Fibroblast of mammary gland (primary cell): ENCODE measurements around the gene PCNT.
"Not testable (repeated sequence)": the region's sequence is repeated elsewhere in the genome, so short reads cannot be mapped to it uniquely, and the experiment has no call there.

Experiments used
- DNase-seq: peaks from one replicate; pipeline ENCODE4 v3.0.0-alpha.2; 2010; ENCODE audit warnings: low read depth
- H3K4me3 ChIP-seq: 2 replicates; pipeline ENCODE4 v1.5.1; 2011; ENCODE audit warnings: low read depth, mild to moderate bottlenecking, low read length, moderate library complexity; ENCODE audit not compliant: control insufficient read depth
- CTCF ChIP-seq: conservative IDR thresholded peaks from 2 replicates; pipeline ENCODE4 v1.5.1; 2011; ENCODE audit warnings: low read depth, low read length, inconsistent platforms; ENCODE audit not compliant: control insufficient read depth, insufficient read depth

PCNT gene

GRCh38 chr21:46427516-46427915 lies 103.6 kb downstream of the PCNT start:
- no peak overlapping the region for H3K4me3 ChIP-seq
- no peak for TF ChIP-seq CTCF
- no peak for DNase-seq

- DNase-seq = no peak
- no peak for TF ChIP-seq CTCF
- no peak overlapping the region for H3K4me3 ChIP-seq
These were observed 104.3 kb downstream of the PCNT start for GRCh38 chr21:46428286-46428685.

- DNase-seq = no peak
- no peak for TF ChIP-seq CTCF
- H3K4me3 ChIP-seq = no peak overlapping the region
These were observed 105.2 kb downstream of the PCNT start for GRCh38 chr21:46428987-46429710.

- no peak for TF ChIP-seq CTCF
- H3K4me3 ChIP-seq = no peak overlapping the region
- DNase-seq = no peak
These were observed 106.1 kb downstream of the PCNT start for GRCh38 chr21:46429754-46430681.

- H3K4me3 ChIP-seq = no peak overlapping the region
- no peak for TF ChIP-seq CTCF
- DNase-seq = no peak
These were observed 107.5 kb downstream of the PCNT start for GRCh38 chr21:46431448-46431847.

GRCh38 chr21:46431884-46432488 lies 108.0 kb downstream of the PCNT start:
- H3K4me3 ChIP-seq = no peak overlapping the region

GRCh38 chr21:46433116-46433515 lies 109.2 kb downstream of the PCNT start:
- H3K4me3 ChIP-seq, DNase-seq: not testable (repeated sequence)

More at GRCh38 chr21:46431884-46432488, 108.0 kb downstream of the PCNT start:
- no peak for DNase-seq
- no peak for TF ChIP-seq CTCF
